CD4-positive, alpha-beta T cell treated with Interferon gamma for 1 hour (primary cell): Measurements from ENCODE around the gene LINC01488.

Experiments
- DNase-seq: peaks from one replicate; pipeline ENCODE4 v3.0.0-alpha.2; 2020

The LINC01488 gene

GRCh38 chr11:69495441-69496201 lies 14.2 kb downstream of the LINC01488 start:
- DNase-seq: no peak

- DNase-seq: no peak
These were observed 14.7 kb downstream of the LINC01488 start for GRCh38 chr11:69496202-69496557.

- no peak for DNase-seq
These were observed 15.3 kb downstream of the LINC01488 start for GRCh38 chr11:69496631-69497220.

GRCh38 chr11:69497221-69497787 lies 15.8 kb downstream of the LINC01488 start:
- DNase-seq: no peak

GRCh38 chr11:69498614-69499175 lies 17.2 kb downstream of the LINC01488 start:
- DNase-seq: no peak

- no peak for DNase-seq
These were observed 17.9 kb downstream of the LINC01488 start for GRCh38 chr11:69499186-69499917.

GRCh38 chr11:69499918-69500284 lies 18.4 kb downstream of the LINC01488 start:
- DNase-seq: no peak

GRCh38 chr11:69500285-69501120 lies 19.0 kb downstream of the LINC01488 start:
- no peak for DNase-seq

GRCh38 chr11:69501121-69501489 lies 19.6 kb downstream of the LINC01488 start:
- no peak for DNase-seq

- no peak for DNase-seq
These were observed 20.7 kb downstream of the LINC01488 start for GRCh38 chr11:69501891-69502860.

GRCh38 chr11:69504127-69504526 lies 22.7 kb downstream of the LINC01488 start:
- DNase-seq: no peak

GRCh38 chr11:69504576-69505335 lies 23.3 kb downstream of the LINC01488 start:
- DNase-seq: no peak

- DNase-seq: no peak
These were observed 27.5 kb downstream of the LINC01488 start for GRCh38 chr11:69508974-69509373.

GRCh38 chr11:69509381-69509780 lies 27.9 kb downstream of the LINC01488 start:
- DNase-seq: no peak

- no peak for DNase-seq
These were observed 28.5 kb downstream of the LINC01488 start for GRCh38 chr11:69509846-69510390.

GRCh38 chr11:69510471-69511357 lies 29.3 kb downstream of the LINC01488 start:
- no peak for DNase-seq

- no peak for DNase-seq
These were observed 30.0 kb downstream of the LINC01488 start for GRCh38 chr11:69511358-69512055.

- DNase-seq: no peak
These were observed 30.7 kb downstream of the LINC01488 start for GRCh38 chr11:69512136-69512535.
